Peyer's patch (tissue), 4 donors: ENCODE data around the gene CHRNB4. TPM values are rescaled to one million over a fixed set of nuclear protein-coding genes. Genes with fewer than 3 reads are reported as not detected.

Experiments used
- DNase-seq, 3 donors: peaks; one replicate each; pipeline ENCODE4 v3.0.0-alpha.2; 2017 to 2019
- H3K27ac ChIP-seq, 4 donors: fragments of 200-600 bp; sonication (generic); one replicate each; pipeline ENCODE4 v1.5.1; 2016 to 2019
- H3K27me3 ChIP-seq, 2 donors: fragments of 200-600 bp; sonication (generic); one replicate each; pipeline ENCODE4 v1.5.1; 2019
- H3K36me3 ChIP-seq, 3 donors: fragments of 200-600 bp; sonication (generic); one replicate each; pipeline ENCODE4 v1.5.1; 2016 to 2019
- H3K4me1 ChIP-seq, 4 donors: fragments of 200-600 bp; sonication (generic); one replicate each; pipeline ENCODE4 v1.5.1; 2016 to 2019
- H3K4me3 ChIP-seq, 4 donors: fragments of 200-600 bp; sonication (generic); 1 replicate in 3 of 4; 2 replicates in 1 of 4; pipeline ENCODE4 v1.5.1; 2016 to 2019; ENCODE audit warnings: mild to moderate bottlenecking in 1 of 4
- H3K9me3 ChIP-seq, 4 donors: fragments of 200-600 bp; sonication (generic); one replicate each; pipeline ENCODE4 v1.5.1; 2016 to 2019; ENCODE audit warnings: mild to moderate bottlenecking in 1 of 4
- CTCF ChIP-seq, 6 experiments: fragments of 450-650 bp in 4 of 6; fragments of 200-600 bp in 2 of 6; sonication (generic) in 1 of 6; IDR thresholded peaks; one replicate each; pipeline ENCODE4 v1.5.1; 2017 to 2019; ENCODE audit warnings: antibody characterized with exemption in 6 of 6, mild to moderate bottlenecking in 3 of 6, moderate library complexity in 1 of 6
- POLR2A ChIP-seq, 2 donors: fragments of 450-650 bp; IDR thresholded peaks; one replicate each; pipeline ENCODE4 v1.5.1; 2017; ENCODE audit warnings: antibody characterized with exemption in 2 of 2, mild to moderate bottlenecking in 2 of 2, moderate library complexity in 2 of 2
- total RNA-seq, 4 donors: library from RNA; depleted of rRNA; stranded (reverse); fragments of >200 nt; gene quantifications; one replicate each; pipeline ENCODE4 v1.1.0, GENCODE V29; 2016

The CHRNB4 gene
- total RNA-seq, 4 donors from 2014 or later: not detected

GRCh38 chr15:78651930-78652615 lies 11.1 kb upstream of the CHRNB4 start:
- DNase-seq: no peak
- Histone ChIP-seq H3K36me3 (no peaks in the 10 kb centered on the region), H3K9me3 (no peaks in the 10 kb centered on the region), H3K4me3 (no peak overlapping the region), H3K27ac (no peak overlapping the region), H3K4me1 (no peaks in the 10 kb centered on the region), H3K27me3 (no peaks in the 10 kb centered on the region)
- TF ChIP-seq POLR2A (IDR thresholded peaks at IDR 0.05) (no peak), CTCF (IDR thresholded peaks at IDR 0.05) (no peak)

- Histone ChIP-seq H3K27ac (no peak overlapping the region), H3K36me3 (no peaks in the 10 kb centered on the region), H3K9me3 (no peaks in the 10 kb centered on the region), H3K4me1 (no peaks in the 10 kb centered on the region), H3K4me3 (no peak overlapping the region), H3K27me3 (no peaks in the 10 kb centered on the region)
- no peak for DNase-seq
- TF ChIP-seq CTCF (IDR thresholded peaks at IDR 0.05): no peak
- no peak for TF ChIP-seq POLR2A (IDR thresholded peaks at IDR 0.05)
Measured at GRCh38 chr15:78651007-78651406, 10.0 kb upstream of the CHRNB4 start.

GRCh38 chr15:78650022-78650421 lies 9.0 kb upstream of the CHRNB4 start:
- no peak for DNase-seq
- no peak overlapping the region for H3K4me3 ChIP-seq
- no peak overlapping the region for H3K27ac ChIP-seq
- TF ChIP-seq CTCF (IDR thresholded peaks at IDR 0.05) (no peak), POLR2A (IDR thresholded peaks at IDR 0.05) (no peak)
- H3K9me3 ChIP-seq: no peaks in the 10 kb centered on the region
- H3K4me1 ChIP-seq: no peaks in the 10 kb centered on the region
- H3K27me3 ChIP-seq: no peaks in the 10 kb centered on the region
- no peaks in the 10 kb centered on the region for H3K36me3 ChIP-seq

GRCh38 chr15:78645009-78645408 lies 4.0 kb upstream of the CHRNB4 start:
- H3K27ac ChIP-seq: no peak overlapping the region
- no peaks in the 10 kb centered on the region for H3K36me3 ChIP-seq
- H3K9me3 ChIP-seq: no peaks in the 10 kb centered on the region
- TF ChIP-seq POLR2A (IDR thresholded peaks at IDR 0.05): no peak
- no peak for TF ChIP-seq CTCF (IDR thresholded peaks at IDR 0.05)
- no peak for DNase-seq
- peaks cover 0 to 13% (median 2%) of the 10 kb centered on the region in 4 donors for H3K4me1 ChIP-seq
- peaks cover 0 to 6% of the 10 kb centered on the region in 2 donors for H3K27me3 ChIP-seq
- H3K4me3 ChIP-seq: no peak overlapping the region

GRCh38 chr15:78642331-78642730 lies 1.3 kb upstream of the CHRNB4 start:
- H3K4me1 ChIP-seq: peaks cover 0 to 13% (median 2%) of the 10 kb centered on the region in 4 donors
- no peak for DNase-seq
- H3K27ac ChIP-seq: no peak overlapping the region
- no peaks in the 10 kb centered on the region for H3K9me3 ChIP-seq
- no peak overlapping the region for H3K4me3 ChIP-seq
- TF ChIP-seq CTCF (IDR thresholded peaks at IDR 0.05) (no peak), POLR2A (IDR thresholded peaks at IDR 0.05) (no peak)
- H3K27me3 ChIP-seq: peaks cover 0 to 6% of the 10 kb centered on the region in 2 donors
- H3K36me3 ChIP-seq: no peaks in the 10 kb centered on the region
